KMS-11 (cell line): ENCODE data around the gene FRY.

Experiments used
- H2AFZ ChIP-seq: fragments of 200-600 bp; sonication (generic); 2 replicates; pipeline ENCODE4 v1.6.1; 2016; ENCODE audit warnings: antibody characterized with exemption, mixed run types, low read depth
- H3K27ac ChIP-seq: fragments of 200-600 bp; sonication (generic); 2 replicates; pipeline ENCODE4 v1.6.1; 2016; ENCODE audit warnings: mild to moderate bottlenecking, mixed run types
- H3K27me3 ChIP-seq: fragments of 200-600 bp; sonication (generic); 2 replicates; pipeline ENCODE4 v1.6.1; 2017; ENCODE audit warnings: mild to moderate bottlenecking, low read depth, mixed run types, moderate library complexity; ENCODE audit not compliant: insufficient read depth
- H3K36me3 ChIP-seq: fragments of 200-600 bp; sonication (generic); 2 replicates; pipeline ENCODE4 v1.6.1; 2017; ENCODE audit warnings: mild to moderate bottlenecking, mixed run types; ENCODE audit not compliant: insufficient read depth
- H3K4me1 ChIP-seq: fragments of 200-600 bp; sonication (generic); 2 replicates; pipeline ENCODE4 v1.6.1; 2016; ENCODE audit warnings: mild to moderate bottlenecking, low read depth, mixed run types; ENCODE audit not compliant: poor library complexity, severe bottlenecking
- H3K4me2 ChIP-seq: fragments of 200-600 bp; sonication (generic); 2 replicates; pipeline ENCODE4 v1.7.0; 2016; ENCODE audit warnings: mild to moderate bottlenecking, mixed run types
- H3K4me3 ChIP-seq: fragments of 200-600 bp; sonication (generic); IDR thresholded peaks from 2 replicates; pipeline ENCODE4 v1.6.1; 2017; ENCODE audit warnings: low read depth, low read length, mixed read lengths; ENCODE audit not compliant: insufficient read depth
- H3K79me2 ChIP-seq: fragments of 200-600 bp; sonication (generic); 2 replicates; pipeline ENCODE4 v1.6.1; 2016; ENCODE audit warnings: low read depth, mixed run types; ENCODE audit not compliant: insufficient read depth
- H3K9ac ChIP-seq: fragments of 200-600 bp; sonication (generic); 2 replicates; pipeline ENCODE4 v1.6.1; 2016; ENCODE audit warnings: mild to moderate bottlenecking, mixed run types
- H4K20me1 ChIP-seq: fragments of 200-600 bp; sonication (generic); 2 replicates; pipeline ENCODE4 v1.6.1; 2016; ENCODE audit warnings: mild to moderate bottlenecking, mixed run types; ENCODE audit not compliant: insufficient read depth
- CTCF ChIP-seq: fragments of 200-600 bp; sonication (generic); conservative IDR thresholded peaks from 2 replicates; pipeline ENCODE4 v1.6.1; 2017; ENCODE audit warnings: low read depth, mild to moderate bottlenecking, antibody characterized with exemption, low read length, moderate library complexity, mixed read lengths

The FRY gene

DNA sequence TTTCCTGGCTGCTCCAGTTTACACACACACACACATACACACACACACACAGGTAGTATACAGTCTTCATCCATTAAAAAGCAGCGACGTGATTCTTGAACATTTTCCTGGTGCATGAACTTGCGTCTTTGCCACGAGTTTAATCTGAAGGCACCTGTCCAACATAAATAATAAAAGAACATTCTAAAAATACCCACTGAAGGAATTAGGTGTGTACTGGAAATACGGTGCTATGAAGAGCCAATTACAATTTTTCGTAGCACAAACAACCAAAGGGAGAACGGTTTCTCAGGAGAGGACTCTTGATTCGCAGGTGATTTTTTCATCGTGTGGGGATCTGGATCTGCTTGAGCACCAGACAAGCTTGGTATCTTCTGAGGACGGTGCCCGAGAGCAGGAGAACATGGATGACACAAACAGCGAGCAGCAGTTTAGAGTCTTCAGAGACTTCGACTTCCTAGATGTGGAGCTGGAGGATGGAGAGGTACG is 222.4 kb downstream of the FRY start:
- no peaks in the 10 kb centered on the region for H3K36me3 ChIP-seq
- H3K79me2 ChIP-seq = no peaks in the 10 kb centered on the region
- H3K27ac ChIP-seq = no peak overlapping the region
- no peaks in the 10 kb centered on the region for H3K27me3 ChIP-seq
- H3K9ac ChIP-seq = no peak overlapping the region
- H3K4me2 ChIP-seq = no peak overlapping the region
- no peak overlapping the region for H3K4me3 ChIP-seq
- no peaks in the 10 kb centered on the region for H4K20me1 ChIP-seq
- H2AFZ ChIP-seq = no peak overlapping the region
- TF ChIP-seq CTCF = no peak
- peaks cover 4% of the 10 kb centered on the region for H3K4me1 ChIP-seq

DNA sequence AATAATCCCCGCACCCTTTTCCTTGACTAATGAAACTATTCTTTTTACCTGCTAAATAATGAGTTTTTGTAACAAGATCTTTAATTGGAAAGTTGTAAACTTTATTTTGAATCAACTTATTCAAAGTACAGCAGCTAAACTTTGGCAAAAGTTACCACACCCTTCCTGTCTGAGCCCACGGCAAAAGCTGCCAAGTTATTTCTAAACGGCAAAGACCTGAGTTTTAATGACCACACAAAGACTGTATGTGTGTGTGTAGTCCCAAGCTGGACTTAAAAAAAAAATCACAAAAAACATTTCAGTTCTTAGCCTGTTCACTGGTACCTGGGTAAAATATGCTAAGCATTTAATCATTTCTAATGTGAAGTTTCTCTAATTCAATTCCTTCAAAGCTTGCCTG is 222.8 kb downstream of the FRY start:
- TF ChIP-seq CTCF = no peak
- no peaks in the 10 kb centered on the region for H3K27me3 ChIP-seq
- H3K36me3 ChIP-seq = no peaks in the 10 kb centered on the region
- H2AFZ ChIP-seq = no peak overlapping the region
- no peaks in the 10 kb centered on the region for H3K4me1 ChIP-seq
- H3K9ac ChIP-seq = no peak overlapping the region
- no peak overlapping the region for H3K4me2 ChIP-seq
- no peaks in the 10 kb centered on the region for H4K20me1 ChIP-seq
- no peak overlapping the region for H3K27ac ChIP-seq
- no peak overlapping the region for H3K4me3 ChIP-seq
- H3K79me2 ChIP-seq = no peaks in the 10 kb centered on the region

DNA sequence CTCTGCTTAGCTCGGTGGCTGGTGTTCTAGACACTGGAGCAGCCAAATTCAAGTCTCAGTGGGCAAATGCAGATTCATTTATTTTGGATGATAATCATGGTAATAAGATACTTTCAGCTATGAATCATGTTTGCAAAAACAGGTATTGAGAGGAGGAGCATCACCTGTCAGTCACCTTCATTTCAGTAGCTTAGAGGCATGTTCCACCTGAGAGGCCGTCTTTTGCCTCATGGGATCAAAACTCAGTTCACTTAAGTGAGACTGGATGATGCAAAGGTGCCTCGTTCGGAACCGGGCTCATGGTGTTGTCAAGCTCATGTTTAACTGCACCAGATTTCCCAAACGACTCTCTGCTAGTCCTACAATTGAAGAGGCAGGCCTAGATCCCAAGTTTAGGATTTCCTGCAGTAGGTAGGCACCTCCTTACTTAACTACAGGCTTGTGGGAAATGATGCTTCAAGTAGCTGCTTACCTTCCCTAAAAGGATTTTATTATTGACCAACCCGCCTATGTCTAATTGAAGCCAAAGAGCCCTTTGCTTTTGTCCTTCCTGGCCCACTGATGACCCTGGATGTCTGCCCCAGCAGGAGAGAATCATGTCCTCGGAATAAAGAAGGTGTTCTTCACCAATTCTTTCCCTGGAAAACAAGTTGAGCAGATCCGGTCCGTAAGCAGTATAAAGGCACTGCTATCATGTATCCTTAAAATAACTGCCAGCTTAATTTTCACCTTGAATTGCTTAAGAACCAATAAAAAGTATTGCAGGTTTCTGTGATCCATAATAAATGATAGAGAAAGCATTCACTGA is 223.5 kb downstream of the FRY start:
- H3K27ac ChIP-seq = no peak overlapping the region
- H3K4me1 ChIP-seq = no peaks in the 10 kb centered on the region
- H3K4me3 ChIP-seq = no peak overlapping the region
- no peak for TF ChIP-seq CTCF
- no peak overlapping the region for H2AFZ ChIP-seq
- H3K27me3 ChIP-seq = no peaks in the 10 kb centered on the region
- H3K4me2 ChIP-seq = no peak overlapping the region
- no peaks in the 10 kb centered on the region for H3K36me3 ChIP-seq
- H3K9ac ChIP-seq = no peak overlapping the region
- H3K79me2 ChIP-seq = no peaks in the 10 kb centered on the region
- no peaks in the 10 kb centered on the region for H4K20me1 ChIP-seq

DNA sequence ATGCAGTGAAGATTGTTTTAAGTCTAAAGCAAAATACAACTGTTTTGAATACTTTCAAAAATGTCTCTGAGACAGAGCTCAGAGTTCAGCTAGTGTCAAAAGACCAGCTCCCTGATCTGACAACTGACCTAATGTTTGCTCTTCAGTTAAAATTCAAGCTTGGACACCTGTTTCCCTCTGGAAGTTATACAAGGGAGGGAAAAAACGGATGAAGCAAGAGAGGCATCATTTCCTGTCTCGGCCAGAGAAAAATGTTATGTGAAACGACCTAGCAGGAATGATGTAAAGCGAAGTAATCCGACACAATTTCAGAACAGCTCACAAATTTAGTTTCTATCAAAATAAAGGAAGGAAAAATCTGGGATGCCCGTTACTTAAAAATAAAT is 224.1 kb downstream of the FRY start:
- H3K36me3 ChIP-seq = no peaks in the 10 kb centered on the region
- H3K9ac ChIP-seq = no peak overlapping the region
- H3K79me2 ChIP-seq = no peaks in the 10 kb centered on the region
- H3K4me1 ChIP-seq = no peaks in the 10 kb centered on the region
- no peak for TF ChIP-seq CTCF
- H4K20me1 ChIP-seq = no peaks in the 10 kb centered on the region
- no peak overlapping the region for H3K4me2 ChIP-seq
- H2AFZ ChIP-seq = no peak overlapping the region
- no peak overlapping the region for H3K4me3 ChIP-seq
- no peak overlapping the region for H3K27ac ChIP-seq
- no peaks in the 10 kb centered on the region for H3K27me3 ChIP-seq
